Panc1 (cell line): Measurements from ENCODE around the gene MED13L. TPM values are rescaled to one million over a fixed set of nuclear protein-coding genes. Genes with fewer than 3 reads are reported as not detected.

ENCODE experiments used
- ATAC-seq: fragments of 200-7000 bp; cut with Tn5 transposase; 2 replicates; pipeline ENCODE4 v1.9.1; 2020; ENCODE audit warnings: mild to moderate bottlenecking, moderate library complexity
- BruUV-seq: library from RNA; stranded (reverse); fragments of 400-500 nt; replicated peaks from 2 replicates; lab custom pipeline; 2021; lab: Mats Ljungman, UMichigan
- CTCF ChIA-PET: fragments of 300-600 bp; sonication (Branson Sonifier 250); formaldehyde crosslinking; loops from one replicate; lab custom pipeline; 2022; ENCODE audit warnings: antibody characterized with exemption; lab: Charles Lee
- POLR2A ChIA-PET: fragments of 300-600 bp; sonication (Branson Sonifier 250); formaldehyde crosslinking; loops from one replicate; lab custom pipeline; 2022; ENCODE audit warnings: antibody characterized with exemption; lab: Charles Lee
- DNase-seq: peaks from one replicate; pipeline ENCODE4 v3.0.0-alpha.2; 2010; ENCODE audit warnings: low read depth, low spot score
- H3K27ac ChIP-seq: 2 replicates; pipeline ENCODE4 v1.5.1; 2011; ENCODE audit warnings: mild to moderate bottlenecking, low read length, inconsistent platforms
- H3K27me3 ChIP-seq: fragments of 200-500 bp; sonication (Bioruptor generic); 2 replicates; pipeline ENCODE4 v1.6.0; 2014; ENCODE audit warnings: low read length, inconsistent platforms; ENCODE audit not compliant: control insufficient read depth, insufficient read depth
- H3K36me3 ChIP-seq: fragments of 200-500 bp; sonication (Bioruptor generic); 2 replicates; pipeline ENCODE4 v1.5.1; 2014; ENCODE audit warnings: inconsistent platforms, mild to moderate bottlenecking, low read length, moderate library complexity; ENCODE audit not compliant: control insufficient read depth, insufficient read depth
- H3K4me1 ChIP-seq: 2 replicates; pipeline ENCODE4 v1.5.1; 2011; ENCODE audit warnings: inconsistent platforms, mild to moderate bottlenecking, low read length, moderate library complexity; ENCODE audit not compliant: control insufficient read depth, insufficient read depth
- H3K4me3 ChIP-seq, 2 experiments: 2 replicates each; pipeline ENCODE4 v1.5.1; 2011 to 2012; ENCODE audit warnings: low read depth in 2 of 2, low read length in 2 of 2, mild to moderate bottlenecking in 2 of 2, inconsistent platforms in 1 of 2, moderate library complexity in 1 of 2
- H3K9me3 ChIP-seq: fragments of 200-500 bp; sonication (Bioruptor generic); 2 replicates; pipeline ENCODE4 v1.5.1; 2014; ENCODE audit warnings: low read depth, mild to moderate bottlenecking, inconsistent platforms, low read length, moderate library complexity; ENCODE audit not compliant: control insufficient read depth, insufficient read depth
- CTCF ChIP-seq: fragments of 450-650 bp; IDR thresholded peaks from 2 replicates; pipeline ENCODE4 v1.5.1; 2017; ENCODE audit warnings: mild to moderate bottlenecking
- POLR2AphosphoS5 ChIP-seq: IDR thresholded peaks from 2 replicates; pipeline ENCODE4 v1.6.1; 2012; ENCODE audit warnings: mild to moderate bottlenecking, low read depth, low read length, moderate library complexity
- SIN3A ChIP-seq: IDR thresholded peaks from 2 replicates; pipeline ENCODE4 v1.6.1; 2012; ENCODE audit warnings: low read depth, mild to moderate bottlenecking, low read length, moderate library complexity, borderline replicate concordance; ENCODE audit not compliant: insufficient read depth
- TCF7L2 ChIP-seq: IDR thresholded peaks from 2 replicates; pipeline ENCODE4 v1.6.1; 2011; ENCODE audit warnings: mild to moderate bottlenecking, low read depth, low read length, inconsistent platforms
- in situ Hi-C: cut with HindIII; loops from 2 replicates; pipeline ENCODE4 v1.10.0; 2016; ENCODE audit warnings: low sequenced_read_pairs, low pct_unique_long_range_greater_than_20kb
- intact Hi-C: fragments of 100-400 bp; cut with micrococcal nuclease; formaldehyde crosslinking; loops from one replicate; pipeline ENCODE4 v1.10.0; 2022; ENCODE audit not compliant: unreplicated experiment
- total RNA-seq: library from RNA; stranded (reverse); gene quantifications from one replicate; pipeline ENCODE4 v1.2.1, GENCODE V29; 2021; ENCODE audit not compliant: unreplicated experiment
- TF ChIP-seq, protein P1 (sequence below), 2 experiments: IDR thresholded peaks; 2 replicates each; pipeline ENCODE4 v1.6.1; 2011 to 2012; ENCODE audit warnings: low read depth in 2 of 2, control low read depth in 1 of 2, low read length in 1 of 2, mild to moderate bottlenecking in 1 of 2, moderate library complexity in 1 of 2; ENCODE audit not compliant: insufficient read depth in 1 of 2

The MED13L gene
- total RNA-seq, 1 experiment from 2014 or later = 170 TPM

DNA sequence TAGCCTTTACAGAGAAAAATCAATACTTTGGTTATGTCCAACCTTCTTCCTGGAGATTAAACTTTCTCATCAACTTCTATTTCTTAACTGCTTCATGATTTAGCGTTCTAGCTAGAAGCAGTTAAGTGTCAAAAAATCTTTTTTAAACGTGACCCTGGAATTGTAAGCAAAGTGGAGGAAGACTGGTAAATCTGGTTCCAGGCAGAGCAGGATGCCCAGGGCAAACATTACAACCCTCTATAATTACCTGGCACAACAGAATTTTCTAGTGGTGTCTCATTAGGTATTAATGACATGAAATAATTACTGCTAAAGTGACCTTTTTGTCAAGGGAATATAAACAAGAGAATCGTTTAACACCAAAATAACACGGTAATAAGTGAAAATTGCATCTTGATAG lies 320.8 kb downstream of the MED13L start:
- Histone ChIP-seq H3K27ac (no peak overlapping the region), H3K9me3 (no peaks in the 10 kb centered on the region), H3K4me3 (no peak overlapping the region), H3K4me1 (no peaks in the 10 kb centered on the region), H3K36me3 (peaks cover 14% of the 10 kb centered on the region; the same call in 1 of the 2 replicates), H3K27me3 (no peaks in the 10 kb centered on the region)
- no peak for TF ChIP-seq POLR2AphosphoS5
- TF ChIP-seq, protein P1, sequence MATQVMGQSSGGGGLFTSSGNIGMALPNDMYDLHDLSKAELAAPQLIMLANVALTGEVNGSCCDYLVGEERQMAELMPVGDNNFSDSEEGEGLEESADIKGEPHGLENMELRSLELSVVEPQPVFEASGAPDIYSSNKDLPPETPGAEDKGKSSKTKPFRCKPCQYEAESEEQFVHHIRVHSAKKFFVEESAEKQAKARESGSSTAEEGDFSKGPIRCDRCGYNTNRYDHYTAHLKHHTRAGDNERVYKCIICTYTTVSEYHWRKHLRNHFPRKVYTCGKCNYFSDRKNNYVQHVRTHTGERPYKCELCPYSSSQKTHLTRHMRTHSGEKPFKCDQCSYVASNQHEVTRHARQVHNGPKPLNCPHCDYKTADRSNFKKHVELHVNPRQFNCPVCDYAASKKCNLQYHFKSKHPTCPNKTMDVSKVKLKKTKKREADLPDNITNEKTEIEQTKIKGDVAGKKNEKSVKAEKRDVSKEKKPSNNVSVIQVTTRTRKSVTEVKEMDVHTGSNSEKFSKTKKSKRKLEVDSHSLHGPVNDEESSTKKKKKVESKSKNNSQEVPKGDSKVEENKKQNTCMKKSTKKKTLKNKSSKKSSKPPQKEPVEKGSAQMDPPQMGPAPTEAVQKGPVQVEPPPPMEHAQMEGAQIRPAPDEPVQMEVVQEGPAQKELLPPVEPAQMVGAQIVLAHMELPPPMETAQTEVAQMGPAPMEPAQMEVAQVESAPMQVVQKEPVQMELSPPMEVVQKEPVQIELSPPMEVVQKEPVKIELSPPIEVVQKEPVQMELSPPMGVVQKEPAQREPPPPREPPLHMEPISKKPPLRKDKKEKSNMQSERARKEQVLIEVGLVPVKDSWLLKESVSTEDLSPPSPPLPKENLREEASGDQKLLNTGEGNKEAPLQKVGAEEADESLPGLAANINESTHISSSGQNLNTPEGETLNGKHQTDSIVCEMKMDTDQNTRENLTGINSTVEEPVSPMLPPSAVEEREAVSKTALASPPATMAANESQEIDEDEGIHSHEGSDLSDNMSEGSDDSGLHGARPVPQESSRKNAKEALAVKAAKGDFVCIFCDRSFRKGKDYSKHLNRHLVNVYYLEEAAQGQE (IDR thresholded peaks at IDR 0.05; ENCODE audit: insufficient read depth in 1 of 2, low read depth in 2 of 2, low read length in 1 of 2) = no peak
- intact Hi-C loops (no loop called here), in situ Hi-C loops (no loop called here)
- POLR2A ChIA-PET = no interaction called here
- no TSS peak for BruUV-seq
- ATAC-seq (no peak), DNase-seq (no peak)
- CTCF ChIA-PET = no interaction called here

GRCh38 chr12:115956236-115956635 lies 321.3 kb downstream of the MED13L start:
- TF ChIP-seq CTCF = no peak
- no peak for TF ChIP-seq POLR2AphosphoS5
- TF ChIP-seq, protein P1 (IDR thresholded peaks at IDR 0.05; ENCODE audit: insufficient read depth in 1 of 2, low read depth in 2 of 2, low read length in 1 of 2) = no peak
- no peak for TF ChIP-seq SIN3A
- no peak for TF ChIP-seq TCF7L2
- no peaks in the 10 kb centered on the region for H3K27me3 ChIP-seq
- BruUV-seq = no TSS peak
- ChIA-PET POLR2A (no interaction called here), CTCF (no interaction called here)
- in situ Hi-C loops (no loop called here), intact Hi-C loops (no loop called here)
- DNase-seq = no peak
- H3K27ac ChIP-seq = no peak overlapping the region
- no peaks in the 10 kb centered on the region for H3K4me1 ChIP-seq
- H3K4me3 ChIP-seq = no peak overlapping the region
- no peaks in the 10 kb centered on the region for H3K9me3 ChIP-seq
- peaks cover 14% of the 10 kb centered on the region; the same call in 1 of the 2 replicates for H3K36me3 ChIP-seq
- no peak for ATAC-seq
